Measurements from ENCODE around the gene S100PBP.

DNA sequence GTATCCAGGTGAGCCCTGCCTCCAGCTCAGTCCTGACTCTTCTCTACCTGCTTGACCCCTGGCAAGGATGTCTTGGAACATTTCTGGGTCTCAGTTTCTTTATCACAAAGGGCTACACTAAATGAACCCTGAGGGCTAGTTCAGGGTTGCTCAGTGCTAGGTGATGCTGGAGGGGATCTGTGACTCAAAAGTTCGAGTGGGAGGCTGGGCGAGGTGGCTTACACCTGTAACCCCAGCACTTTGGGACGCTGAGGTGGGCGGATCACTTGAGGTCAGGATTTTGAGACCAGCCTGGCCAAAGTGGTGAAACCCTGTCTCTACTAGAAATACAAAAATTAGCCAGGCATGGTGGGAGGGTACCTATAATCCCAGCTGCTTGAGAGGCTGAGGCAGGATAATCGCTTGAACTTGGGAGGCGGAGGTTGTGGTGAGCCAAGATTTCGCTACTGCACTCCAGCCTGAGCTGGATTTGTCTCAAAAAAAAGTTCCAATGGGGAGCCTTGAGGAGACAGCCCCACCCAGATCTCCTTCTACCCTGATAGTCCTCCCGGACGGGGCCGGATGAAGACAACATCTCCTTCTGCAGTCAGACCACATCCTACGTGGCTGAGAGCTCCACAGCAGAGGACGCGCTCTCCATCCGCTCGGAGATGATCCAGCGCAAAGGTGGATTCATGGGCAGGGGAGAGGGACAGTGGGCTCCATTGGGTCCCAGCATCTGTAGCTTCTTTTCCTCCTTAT lies 49.2 kb upstream of the S100PBP start:
- TF ChIP-seq TAF15 (IDR thresholded peaks at IDR 0.05; ENCODE audit: low read depth, low read length, poor library complexity, severe bottlenecking) (no peak), CREM (IDR thresholded peaks at IDR 0.05) (no peak), CREM (CRISPR knock-in tag; IDR thresholded peaks at IDR 0.05) (no peak)
- TF ChIP-seq, protein P1, sequence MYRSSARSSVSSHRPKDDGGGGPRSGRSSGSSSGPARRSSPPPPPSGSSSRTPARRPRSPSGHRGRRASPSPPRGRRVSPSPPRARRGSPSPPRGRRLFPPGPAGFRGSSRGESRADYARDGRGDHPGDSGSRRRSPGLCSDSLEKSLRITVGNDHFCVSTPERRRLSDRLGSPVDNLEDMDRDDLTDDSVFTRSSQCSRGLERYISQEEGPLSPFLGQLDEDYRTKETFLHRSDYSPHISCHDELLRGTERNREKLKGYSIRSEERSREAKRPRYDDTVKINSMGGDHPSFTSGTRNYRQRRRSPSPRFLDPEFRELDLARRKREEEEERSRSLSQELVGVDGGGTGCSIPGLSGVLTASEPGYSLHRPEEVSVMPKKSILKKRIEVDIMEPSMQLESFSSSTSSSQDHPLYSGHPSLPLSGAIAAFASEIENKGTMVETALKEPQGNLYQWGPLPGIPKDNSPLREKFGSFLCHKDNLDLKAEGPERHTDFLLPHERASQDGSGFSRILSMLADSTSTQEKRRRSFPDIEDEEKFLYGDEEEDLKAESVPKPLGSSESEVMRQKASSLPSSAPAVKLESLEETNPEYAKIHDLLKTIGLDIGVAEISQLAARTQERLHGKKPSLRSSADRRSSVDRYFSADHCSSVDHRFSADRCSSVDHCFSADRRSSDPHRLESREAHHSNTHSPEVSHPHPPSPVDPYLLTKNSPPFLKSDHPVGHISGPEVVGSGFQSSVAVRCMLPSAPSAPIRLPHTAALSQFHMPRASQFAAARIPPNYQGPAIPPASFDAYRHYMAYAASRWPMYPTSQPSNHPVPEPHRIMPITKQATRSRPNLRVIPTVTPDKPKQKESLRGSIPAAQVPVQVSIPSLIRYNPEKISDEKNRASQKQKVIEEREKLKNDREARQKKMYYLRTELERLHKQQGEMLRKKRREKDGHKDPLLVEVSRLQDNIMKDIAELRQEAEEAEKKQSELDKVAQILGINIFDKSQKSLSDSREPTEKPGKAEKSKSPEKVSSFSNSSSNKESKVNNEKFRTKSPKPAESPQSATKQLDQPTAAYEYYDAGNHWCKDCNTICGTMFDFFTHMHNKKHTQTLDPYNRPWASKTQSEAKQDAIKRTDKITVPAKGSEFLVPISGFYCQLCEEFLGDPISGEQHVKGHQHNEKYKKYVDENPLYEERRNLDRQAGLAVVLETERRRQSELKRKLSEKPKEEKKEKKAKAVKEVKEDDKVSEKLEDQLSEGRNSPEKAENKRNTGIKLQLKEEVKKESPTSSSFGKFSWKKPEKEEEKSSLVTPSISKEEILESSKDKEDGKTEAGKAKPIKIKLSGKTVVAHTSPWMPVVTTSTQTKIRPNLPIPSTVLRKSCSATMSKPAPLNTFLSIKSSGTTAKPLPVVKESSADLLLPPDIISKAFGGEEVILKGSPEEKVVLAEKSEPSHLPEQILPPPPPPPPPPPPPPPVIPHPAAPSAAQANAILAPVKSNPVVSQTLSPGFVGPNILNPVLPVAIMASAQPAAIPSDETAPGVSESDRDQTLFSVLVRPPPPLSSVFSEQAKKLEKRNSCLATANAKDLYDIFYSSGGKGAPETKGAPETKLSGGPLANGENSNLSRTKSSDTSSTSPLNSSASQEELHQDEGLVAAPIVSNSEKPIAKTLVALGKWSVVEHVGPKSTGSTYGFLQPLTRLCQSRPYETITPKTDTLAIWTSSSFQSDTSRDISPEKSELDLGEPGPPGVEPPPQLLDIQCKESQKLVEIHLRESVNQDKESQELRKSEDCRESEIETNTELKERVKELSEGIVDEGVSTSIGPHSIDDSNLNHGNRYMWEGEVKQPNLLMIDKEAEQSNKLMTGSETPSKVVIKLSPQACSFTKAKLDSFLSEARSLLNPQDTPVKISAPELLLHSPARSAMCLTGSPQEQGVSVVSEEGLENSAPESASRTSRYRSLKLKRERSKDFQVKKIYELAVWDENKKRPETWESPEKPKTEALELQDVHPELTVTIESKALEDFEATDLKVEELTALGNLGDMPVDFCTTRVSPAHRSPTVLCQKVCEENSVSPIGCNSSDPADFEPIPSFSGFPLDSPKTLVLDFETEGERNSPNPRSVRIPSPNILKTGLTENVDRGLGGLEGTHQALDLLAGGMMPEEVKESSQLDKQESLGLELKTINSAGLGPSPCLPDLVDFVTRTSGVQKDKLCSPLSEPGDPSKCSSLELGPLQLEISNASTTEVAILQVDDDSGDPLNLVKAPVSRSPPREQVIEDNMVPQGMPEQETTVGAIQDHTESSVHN (CRISPR knock-in tag; IDR thresholded peaks at IDR 0.05), result no peak
- TF ChIP-seq, protein P2, sequence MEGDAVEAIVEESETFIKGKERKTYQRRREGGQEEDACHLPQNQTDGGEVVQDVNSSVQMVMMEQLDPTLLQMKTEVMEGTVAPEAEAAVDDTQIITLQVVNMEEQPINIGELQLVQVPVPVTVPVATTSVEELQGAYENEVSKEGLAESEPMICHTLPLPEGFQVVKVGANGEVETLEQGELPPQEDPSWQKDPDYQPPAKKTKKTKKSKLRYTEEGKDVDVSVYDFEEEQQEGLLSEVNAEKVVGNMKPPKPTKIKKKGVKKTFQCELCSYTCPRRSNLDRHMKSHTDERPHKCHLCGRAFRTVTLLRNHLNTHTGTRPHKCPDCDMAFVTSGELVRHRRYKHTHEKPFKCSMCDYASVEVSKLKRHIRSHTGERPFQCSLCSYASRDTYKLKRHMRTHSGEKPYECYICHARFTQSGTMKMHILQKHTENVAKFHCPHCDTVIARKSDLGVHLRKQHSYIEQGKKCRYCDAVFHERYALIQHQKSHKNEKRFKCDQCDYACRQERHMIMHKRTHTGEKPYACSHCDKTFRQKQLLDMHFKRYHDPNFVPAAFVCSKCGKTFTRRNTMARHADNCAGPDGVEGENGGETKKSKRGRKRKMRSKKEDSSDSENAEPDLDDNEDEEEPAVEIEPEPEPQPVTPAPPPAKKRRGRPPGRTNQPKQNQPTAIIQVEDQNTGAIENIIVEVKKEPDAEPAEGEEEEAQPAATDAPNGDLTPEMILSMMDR (CRISPR knock-in tag; IDR thresholded peaks at IDR 0.05), result no peak
